MM.1S (cell line): ENCODE data around the gene NUDT21.

ENCODE experiments used
- DNase-seq: peaks from one replicate; pipeline ENCODE4 v3.0.0-alpha.2; 2015
- H2AFZ ChIP-seq: fragments of 300-600 bp; sonication (generic); 2 replicates; pipeline ENCODE4 v1.6.0; 2016; ENCODE audit warnings: antibody characterized with exemption, low read length
- H3F3A ChIP-seq: fragments of 300-600 bp; sonication (generic); 2 replicates; pipeline ENCODE4 v1.6.1; 2016; ENCODE audit warnings: mild to moderate bottlenecking, antibody characterized with exemption, low read length, moderate library complexity, mixed read lengths; ENCODE audit not compliant: insufficient read depth
- H3K27ac ChIP-seq: fragments of 300-600 bp; sonication (generic); 2 replicates; pipeline ENCODE4 v1.5.1; 2016; ENCODE audit warnings: mild to moderate bottlenecking, low read length
- H3K27me3 ChIP-seq: fragments of 300-600 bp; sonication (generic); replicated peaks from 2 replicates; pipeline ENCODE4 v1.6.0; 2016; ENCODE audit warnings: low read length; ENCODE audit not compliant: insufficient read depth
- H3K36me3 ChIP-seq: fragments of 300-600 bp; sonication (generic); replicated peaks from 2 replicates; pipeline ENCODE4 v1.6.1; 2016; ENCODE audit warnings: mild to moderate bottlenecking, low read length, mixed read lengths; ENCODE audit not compliant: insufficient read depth
- H3K4me1 ChIP-seq: fragments of 300-600 bp; sonication (generic); 2 replicates; pipeline ENCODE4 v1.6.1; 2016; ENCODE audit warnings: low read length, mixed read lengths
- H3K4me2 ChIP-seq: fragments of 300-600 bp; sonication (generic); 2 replicates; pipeline ENCODE4 v1.6.0; 2016; ENCODE audit warnings: low read depth, low read length
- H3K4me3 ChIP-seq: fragments of 300-600 bp; sonication (generic); 2 replicates; pipeline ENCODE4 v1.5.1; 2016; ENCODE audit warnings: low read length, mixed read lengths
- H3K79me2 ChIP-seq: fragments of 300-600 bp; sonication (generic); 2 replicates; pipeline ENCODE4 v1.6.1; 2016; ENCODE audit warnings: mixed run types, low read length, mixed read lengths
- H3K9ac ChIP-seq: fragments of 300-600 bp; sonication (generic); 2 replicates; pipeline ENCODE4 v1.6.1; 2016; ENCODE audit warnings: low read length, mixed read lengths
- H3K9me2 ChIP-seq: fragments of 300-600 bp; sonication (generic); replicated peaks from 2 replicates; pipeline ENCODE4 v1.6.1; 2016; ENCODE audit warnings: mild to moderate bottlenecking, low read length, mixed read lengths; ENCODE audit not compliant: insufficient read depth
- H3K9me3 ChIP-seq: fragments of 300-600 bp; sonication (generic); replicated peaks from 2 replicates; pipeline ENCODE4 v1.6.1; 2016; ENCODE audit warnings: mild to moderate bottlenecking, low read length, mixed read lengths; ENCODE audit not compliant: insufficient read depth
- H4K20me1 ChIP-seq: fragments of 300-600 bp; sonication (generic); 2 replicates; pipeline ENCODE4 v1.6.1; 2016; ENCODE audit warnings: mild to moderate bottlenecking, low read length, moderate library complexity, mixed read lengths; ENCODE audit not compliant: insufficient read depth
- CTCF ChIP-seq: fragments of 300-600 bp; sonication (generic); IDR thresholded peaks from 2 replicates; pipeline ENCODE4 v1.5.1; 2016; ENCODE audit warnings: antibody characterized with exemption, low read length, mixed read lengths
- EZH2 ChIP-seq: fragments of 300-600 bp; sonication (generic); optimal IDR thresholded peaks from 2 replicates; pipeline ENCODE3; 2017; ENCODE audit warnings: low read depth, mild to moderate bottlenecking, antibody characterized with exemption, low read length, mixed read lengths
- EZH2phosphoT487 ChIP-seq: fragments of 300-600 bp; sonication (generic); IDR thresholded peaks from 2 replicates; pipeline ENCODE4 v1.6.1; 2018; ENCODE audit warnings: antibody characterized with exemption, low read length

The NUDT21 gene

GRCh38 chr16:56469748-56470147 is 18.6 kb upstream of the NUDT21 start:
- Histone ChIP-seq H3K4me1 (no peaks in the 10 kb centered on the region), H3K36me3 (peaks cover 25% of the 10 kb centered on the region), H3K4me3 (no peak overlapping the region), H3K79me2 (no peaks in the 10 kb centered on the region), H3K9ac (no peak overlapping the region), H4K20me1 (no peaks in the 10 kb centered on the region), H3K9me2 (no peaks in the 10 kb centered on the region), H3K9me3 (no peaks in the 10 kb centered on the region), H2AFZ (no peak overlapping the region), H3K27me3 (no peaks in the 10 kb centered on the region), H3K27ac (no peak overlapping the region), H3F3A (no peaks in the 10 kb centered on the region), H3K4me2 (no peak overlapping the region)
- no peak for DNase-seq
- TF ChIP-seq EZH2 = no peak
- no peak for TF ChIP-seq EZH2phosphoT487
- no peak for TF ChIP-seq CTCF

DNA sequence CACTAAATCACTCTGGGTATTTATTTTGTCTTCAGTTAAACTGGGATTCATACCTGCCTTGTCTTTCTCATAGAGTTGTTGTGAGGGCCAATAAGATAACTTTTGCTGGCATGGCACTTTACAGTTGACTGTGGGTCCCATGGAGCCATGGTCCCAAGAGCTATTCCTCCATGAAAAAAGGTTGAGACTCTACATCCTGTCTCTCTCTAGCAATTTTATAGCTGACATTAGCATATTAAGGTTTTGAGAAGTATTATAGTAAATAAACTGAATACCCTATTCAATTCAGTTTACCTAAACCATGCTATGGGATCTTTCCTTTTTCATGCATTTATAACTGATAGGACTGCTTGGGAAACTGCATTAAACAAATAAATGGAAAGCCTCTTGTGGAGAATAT is 17.7 kb upstream of the NUDT21 start:
- Histone ChIP-seq H3K27ac (no peak overlapping the region), H3K9me3 (no peaks in the 10 kb centered on the region), H3K4me3 (no peak overlapping the region), H3F3A (no peaks in the 10 kb centered on the region), H2AFZ (no peak overlapping the region), H3K9ac (no peak overlapping the region), H3K36me3 (peaks cover 28% of the 10 kb centered on the region), H3K27me3 (no peaks in the 10 kb centered on the region), H3K4me2 (no peak overlapping the region), H3K4me1 (no peaks in the 10 kb centered on the region), H3K9me2 (no peaks in the 10 kb centered on the region), H3K79me2 (no peaks in the 10 kb centered on the region), H4K20me1 (no peaks in the 10 kb centered on the region)
- TF ChIP-seq EZH2 = no peak
- no peak for TF ChIP-seq CTCF
- DNase-seq = no peak

DNA sequence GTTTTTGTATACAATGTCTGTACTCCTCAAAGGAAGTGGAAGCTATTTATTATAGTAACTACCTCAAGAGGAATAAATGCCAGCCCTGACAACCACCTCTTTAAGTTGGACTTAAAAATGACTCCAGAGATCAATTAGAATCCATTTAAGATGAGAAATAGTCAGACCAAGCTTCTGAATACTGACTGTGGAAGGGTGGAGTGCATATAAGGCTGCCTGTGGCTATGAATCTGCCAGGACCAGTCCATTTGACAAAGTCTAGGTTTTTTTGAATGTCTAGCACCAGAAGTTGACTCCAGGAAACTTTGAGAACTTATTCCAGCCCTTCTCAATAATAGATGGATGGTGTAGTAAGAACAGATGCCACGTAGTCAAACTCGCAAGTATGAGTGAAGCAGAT is 15.2 kb upstream of the NUDT21 start:
- no peak overlapping the region for H3K4me2 ChIP-seq
- H3K36me3 ChIP-seq = peaks cover 23% of the 10 kb centered on the region
- no peak for TF ChIP-seq EZH2
- no peak for TF ChIP-seq EZH2phosphoT487
- no peak for TF ChIP-seq CTCF
- H3K4me1 ChIP-seq = no peaks in the 10 kb centered on the region
- no peak overlapping the region for H3K4me3 ChIP-seq
- H3K9me3 ChIP-seq = no peaks in the 10 kb centered on the region
- no peaks in the 10 kb centered on the region for H3K9me2 ChIP-seq
- no peak overlapping the region for H3K9ac ChIP-seq
- no peaks in the 10 kb centered on the region for H3K79me2 ChIP-seq
- no peak overlapping the region for H2AFZ ChIP-seq
- no peak for DNase-seq
- no peaks in the 10 kb centered on the region for H3F3A ChIP-seq
- H3K27me3 ChIP-seq = no peaks in the 10 kb centered on the region
- H4K20me1 ChIP-seq = no peaks in the 10 kb centered on the region
- H3K27ac ChIP-seq = no peak overlapping the region

DNA sequence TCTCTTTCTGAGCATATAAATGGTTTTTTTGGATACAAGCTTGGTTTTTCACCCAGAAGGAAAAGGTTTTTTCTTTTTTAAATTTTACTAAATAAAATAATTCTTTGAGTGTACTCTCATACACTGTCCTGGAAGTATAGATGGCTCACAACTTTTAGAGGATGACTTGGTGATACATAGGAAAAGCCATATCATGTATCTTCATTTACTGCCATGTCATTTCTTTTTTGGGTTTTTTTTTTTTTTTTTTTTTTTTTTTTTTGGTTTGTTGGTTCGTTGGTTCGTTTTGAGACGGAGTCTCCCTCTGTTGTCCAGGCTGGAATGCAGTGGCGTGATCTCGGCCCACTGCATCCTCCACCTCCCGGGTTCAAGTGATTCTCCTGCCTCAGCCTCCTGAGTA is 12.0 kb upstream of the NUDT21 start:
- DNase-seq = no peak
- TF ChIP-seq EZH2phosphoT487 = no peak
- TF ChIP-seq CTCF = no peak
- no peak for TF ChIP-seq EZH2
- H3K27ac ChIP-seq = no peak overlapping the region
- H3K4me2 ChIP-seq = no peak overlapping the region
- H3K9me3 ChIP-seq = no peaks in the 10 kb centered on the region
- H3K27me3 ChIP-seq = no peaks in the 10 kb centered on the region
- no peaks in the 10 kb centered on the region for H3K4me1 ChIP-seq
- H3K79me2 ChIP-seq = no peaks in the 10 kb centered on the region
- H3K36me3 ChIP-seq = peaks cover 21% of the 10 kb centered on the region
- no peaks in the 10 kb centered on the region for H3K9me2 ChIP-seq
- H4K20me1 ChIP-seq = no peaks in the 10 kb centered on the region
- H2AFZ ChIP-seq = no peak overlapping the region
- H3F3A ChIP-seq = no peaks in the 10 kb centered on the region
- no peak overlapping the region for H3K9ac ChIP-seq
- H3K4me3 ChIP-seq = no peak overlapping the region
